ENCODE data around the gene SNCAIP. TPM values are rescaled to one million over a fixed set of nuclear protein-coding genes. Genes with fewer than 3 reads are reported as not detected.

SNCAIP gene
- total RNA-seq, 1 experiment from 2014 or later = 1.2 TPM

DNA sequence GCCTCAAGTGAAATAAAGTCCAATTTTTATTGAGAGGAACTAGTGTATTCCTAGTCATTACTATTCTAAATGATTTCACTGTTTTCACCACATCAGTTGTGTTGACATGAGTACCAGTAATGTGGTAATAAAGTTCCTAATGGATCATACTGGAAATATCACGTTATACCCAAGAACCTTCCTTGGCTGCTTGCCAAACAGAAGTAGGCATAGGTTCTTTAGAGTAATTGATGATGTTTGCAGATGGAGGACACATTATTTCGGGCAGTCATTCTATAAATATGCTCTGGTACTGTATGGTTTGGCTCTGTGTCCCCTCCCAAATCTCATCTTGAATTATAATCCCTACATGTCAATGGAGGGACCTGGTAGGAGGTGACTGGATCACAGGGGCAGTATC is 15.1 kb downstream of the SNCAIP start:
- Mint-ChIP-seq H3K27me3 (ENCODE audit: insufficient read depth, unreplicated experiment) (peaks cover 3% of the 10 kb centered on the region), H3K4me1 (ENCODE audit: low read depth, unreplicated experiment) (peaks cover 6% of the 10 kb centered on the region), H3K9me3 (ENCODE audit: unreplicated experiment) (no peaks in the 10 kb centered on the region), H3K4me3 (ENCODE audit: unreplicated experiment) (no peak overlapping the region), H3K27ac (ENCODE audit: unreplicated experiment) (no peak overlapping the region), H3K36me3 (ENCODE audit: insufficient read depth, unreplicated experiment) (no peaks in the 10 kb centered on the region)
- CTCF ChIA-PET = no interaction called here
- intact Hi-C loops (cut with micrococcal nuclease; ENCODE audit: unreplicated experiment) = no loop called here
- no peak overlapping the region for H3K4me3 ChIP-seq (ENCODE audit: low read depth, low read length)
- no TSS peak for BruUV-seq (replicated peaks)
- POLR2A ChIA-PET = no interaction called here
- H3K9me3 ChIP-seq = no peaks in the 10 kb centered on the region
- H3K27me3 ChIP-seq (replicated peaks; ENCODE audit: control insufficient read depth, insufficient read depth, low read length) = no peaks in the 10 kb centered on the region
- TF ChIP-seq, protein P1, sequence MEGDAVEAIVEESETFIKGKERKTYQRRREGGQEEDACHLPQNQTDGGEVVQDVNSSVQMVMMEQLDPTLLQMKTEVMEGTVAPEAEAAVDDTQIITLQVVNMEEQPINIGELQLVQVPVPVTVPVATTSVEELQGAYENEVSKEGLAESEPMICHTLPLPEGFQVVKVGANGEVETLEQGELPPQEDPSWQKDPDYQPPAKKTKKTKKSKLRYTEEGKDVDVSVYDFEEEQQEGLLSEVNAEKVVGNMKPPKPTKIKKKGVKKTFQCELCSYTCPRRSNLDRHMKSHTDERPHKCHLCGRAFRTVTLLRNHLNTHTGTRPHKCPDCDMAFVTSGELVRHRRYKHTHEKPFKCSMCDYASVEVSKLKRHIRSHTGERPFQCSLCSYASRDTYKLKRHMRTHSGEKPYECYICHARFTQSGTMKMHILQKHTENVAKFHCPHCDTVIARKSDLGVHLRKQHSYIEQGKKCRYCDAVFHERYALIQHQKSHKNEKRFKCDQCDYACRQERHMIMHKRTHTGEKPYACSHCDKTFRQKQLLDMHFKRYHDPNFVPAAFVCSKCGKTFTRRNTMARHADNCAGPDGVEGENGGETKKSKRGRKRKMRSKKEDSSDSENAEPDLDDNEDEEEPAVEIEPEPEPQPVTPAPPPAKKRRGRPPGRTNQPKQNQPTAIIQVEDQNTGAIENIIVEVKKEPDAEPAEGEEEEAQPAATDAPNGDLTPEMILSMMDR (IDR thresholded peaks at IDR 0.05; ENCODE audit: insufficient read depth in 1 of 2, low read depth in 1 of 2, low read length in 1 of 2, severe bottlenecking in 1 of 2, unreplicated experiment in 1 of 2) = no peak
- H3K4me1 ChIP-seq = peaks cover 4% of the 10 kb centered on the region
- H3K36me3 ChIP-seq (ENCODE audit: control insufficient read depth, insufficient read depth, low read length) = no peaks in the 10 kb centered on the region
- no peak for DNase-seq

- Histone ChIP-seq H3K27me3 (replicated peaks; ENCODE audit: control insufficient read depth, insufficient read depth, low read length) (no peaks in the 10 kb centered on the region), H3K4me1 (peaks cover 23% of the 10 kb centered on the region), H3K9me3 (no peaks in the 10 kb centered on the region), H3K4me3 (ENCODE audit: low read depth, low read length) (no peak overlapping the region), H3K36me3 (ENCODE audit: control insufficient read depth, insufficient read depth, low read length) (no peaks in the 10 kb centered on the region)
- ChIA-PET POLR2A (no interaction called here), CTCF (no interaction called here)
- H3K4me1 Mint-ChIP-seq (ENCODE audit: low read depth, unreplicated experiment) = peaks cover 21% of the 10 kb centered on the region
- peaks cover 9% of the 10 kb centered on the region for H3K9me3 Mint-ChIP-seq (ENCODE audit: unreplicated experiment)
- intact Hi-C loops (cut with micrococcal nuclease; ENCODE audit: unreplicated experiment) = loop anchor here (2.0 kb wide), 1 partner anchor 84 kb away; no protein-coding TSS in a partner anchor
- no peaks in the 10 kb centered on the region for H3K36me3 Mint-ChIP-seq (ENCODE audit: insufficient read depth, unreplicated experiment)
- TF ChIP-seq, protein P1 (IDR thresholded peaks at IDR 0.05; ENCODE audit: insufficient read depth in 1 of 2, low read depth in 1 of 2, low read length in 1 of 2, severe bottlenecking in 1 of 2, unreplicated experiment in 1 of 2) = no peak
- no peak overlapping the region for H3K4me3 Mint-ChIP-seq (ENCODE audit: unreplicated experiment)
- H3K27ac Mint-ChIP-seq (ENCODE audit: unreplicated experiment) = no peak overlapping the region
- H3K27me3 Mint-ChIP-seq (ENCODE audit: insufficient read depth, unreplicated experiment) = peaks cover 3% of the 10 kb centered on the region
- no TSS peak for BruUV-seq (replicated peaks)
- DNase-seq = no peak
Measured at GRCh38 chr5:122330881-122331280, 18.8 kb downstream of the SNCAIP start.

DNA sequence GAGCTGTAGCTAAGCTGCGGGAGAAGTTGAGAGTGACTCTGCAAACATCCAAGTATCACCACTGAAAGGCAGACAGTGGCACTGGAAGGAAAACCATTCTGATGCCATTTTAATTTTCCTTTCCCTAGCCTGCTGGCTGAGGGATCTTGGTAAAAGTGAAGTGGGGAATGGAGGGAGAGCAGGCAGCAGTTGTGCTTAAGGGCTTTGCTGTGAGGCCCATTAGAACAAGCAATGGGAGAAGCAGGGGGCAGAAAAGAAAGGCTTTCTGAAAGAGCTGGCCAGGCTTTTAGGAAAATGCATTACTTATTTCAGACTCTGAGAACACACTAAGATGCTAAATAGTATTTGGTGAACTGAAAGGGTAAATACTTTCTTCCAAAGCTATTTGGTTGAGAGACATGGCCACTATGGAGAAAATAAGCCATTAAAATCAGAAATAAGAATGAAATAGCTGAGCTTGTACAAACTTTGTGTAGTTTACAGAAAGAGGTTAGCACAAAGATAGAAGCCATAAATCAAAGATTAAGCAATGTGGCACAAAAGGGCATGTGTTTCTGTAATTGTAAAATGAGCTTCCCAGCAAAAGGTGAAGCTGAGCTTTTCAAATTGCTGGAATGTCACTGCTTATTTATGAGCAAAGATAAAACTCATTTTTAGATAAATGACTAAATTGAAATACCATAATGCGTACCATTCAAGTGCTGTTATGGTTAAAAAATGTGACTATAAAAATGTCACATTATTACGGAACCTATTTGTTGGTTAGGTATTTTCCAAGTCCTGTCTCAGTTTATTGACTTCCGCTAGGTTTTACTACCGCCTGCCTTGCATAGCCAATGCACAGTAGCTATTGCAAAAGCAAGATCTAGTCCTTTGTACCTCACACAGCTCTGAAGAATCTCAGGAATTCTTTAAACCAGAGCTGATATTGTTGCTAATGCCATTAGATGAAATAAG is 20.8 kb downstream of the SNCAIP start:
- DNase-seq = peak; percentile 59 to 69
- peaks cover 9% of the 10 kb centered on the region for H3K9me3 Mint-ChIP-seq (ENCODE audit: unreplicated experiment)
- ChIA-PET POLR2A (interaction anchor here (0.5 kb wide), 1 partner anchor 14 kb away, joined by 4 read pairs; no protein-coding TSS in a partner anchor), CTCF (interaction anchor here (0.6 to 0.9 kb wide), 3 partner anchors 29 to 257 kb away, joined by 3 to 4 read pairs (median 3); no protein-coding TSS in a partner anchor)
- Histone ChIP-seq H3K9me3 (no peaks in the 10 kb centered on the region), H3K4me3 (ENCODE audit: low read depth, low read length) (no peak overlapping the region), H3K27me3 (replicated peaks; ENCODE audit: control insufficient read depth, insufficient read depth, low read length) (no peaks in the 10 kb centered on the region), H3K4me1 (peaks cover 23% of the 10 kb centered on the region), H3K36me3 (ENCODE audit: control insufficient read depth, insufficient read depth, low read length) (no peaks in the 10 kb centered on the region)
- no TSS peak for BruUV-seq (replicated peaks)
- TF ChIP-seq, protein P1 (IDR thresholded peaks at IDR 0.05; ENCODE audit: insufficient read depth in 1 of 2, low read depth in 1 of 2, low read length in 1 of 2, severe bottlenecking in 1 of 2, unreplicated experiment in 1 of 2) = no peak
- peak overlapping the region; percentile 42 for H3K4me3 Mint-ChIP-seq (ENCODE audit: unreplicated experiment)
- intact Hi-C loops (cut with micrococcal nuclease; ENCODE audit: unreplicated experiment) = loop anchor here (1.0 to 2.0 kb wide), 4 partner anchors 18 to 145 kb away; partner anchors contain the start of gene SNCAIP
- H3K27me3 Mint-ChIP-seq (ENCODE audit: insufficient read depth, unreplicated experiment) = no peaks in the 10 kb centered on the region
- H3K4me1 Mint-ChIP-seq (ENCODE audit: low read depth, unreplicated experiment) = peaks cover 21% of the 10 kb centered on the region
- no peaks in the 10 kb centered on the region for H3K36me3 Mint-ChIP-seq (ENCODE audit: insufficient read depth, unreplicated experiment)
- peak overlapping the region; percentile 53 for H3K27ac Mint-ChIP-seq (ENCODE audit: unreplicated experiment)

All from Caco-2 (cell line).